Liver (tissue), 9 donors: ENCODE measurements around the gene TNS1. TPM values are rescaled to one million over a fixed set of nuclear protein-coding genes. Genes with fewer than 3 reads are reported as not detected.

ENCODE experiments used
- DNase-seq: peaks from one replicate; pipeline ENCODE4 v3.0.0-alpha.2; 2017; ENCODE audit warnings: low spot score
- H3K27ac ChIP-seq, 2 donors: one replicate each; pipeline ENCODE4 v1.7.0; 2013; ENCODE audit warnings: inconsistent platforms in 2 of 2, low read length in 2 of 2, control low read depth in 1 of 2, low read depth in 1 of 2, mild to moderate bottlenecking in 1 of 2
- H3K27me3 ChIP-seq, 4 donors: one replicate each; pipeline versions ENCODE4 v1.6.1 to v1.7.0; 2013; ENCODE audit warnings: low read length in 3 of 4, inconsistent platforms in 1 of 4, mild to moderate bottlenecking in 1 of 4, moderate library complexity in 1 of 4; ENCODE audit not compliant: control insufficient read depth in 4 of 4, insufficient read depth in 4 of 4
- H3K36me3 ChIP-seq, 4 donors: one replicate each; pipeline versions ENCODE4 v1.6.1 to v1.7.0; 2013; ENCODE audit warnings: low read length in 3 of 4, mild to moderate bottlenecking in 3 of 4, low read depth in 1 of 4, moderate library complexity in 1 of 4; ENCODE audit not compliant: control insufficient read depth in 4 of 4, insufficient read depth in 3 of 4
- H3K4me1 ChIP-seq, 4 donors: one replicate each; pipeline versions ENCODE4 v1.6.1 to v1.7.0; 2013; ENCODE audit warnings: low read length in 3 of 4, mild to moderate bottlenecking in 3 of 4, moderate library complexity in 1 of 4; ENCODE audit not compliant: control insufficient read depth in 4 of 4, insufficient read depth in 4 of 4
- H3K4me3 ChIP-seq, 3 donors: one replicate each; pipeline versions ENCODE4 v1.6.1 to v1.7.0; 2013; ENCODE audit warnings: low read length in 3 of 3, control low read depth in 1 of 3, low read depth in 1 of 3, mild to moderate bottlenecking in 1 of 3
- H3K9ac ChIP-seq, 2 donors: one replicate each; pipeline ENCODE4 v1.7.0; 2013; ENCODE audit warnings: low read length in 2 of 2, mild to moderate bottlenecking in 2 of 2, moderate library complexity in 2 of 2, control low read depth in 1 of 2, low read depth in 1 of 2
- H3K9me3 ChIP-seq, 4 donors: one replicate each; pipeline versions ENCODE4 v1.6.1 to v1.7.0; 2013; ENCODE audit warnings: low read length in 3 of 4; ENCODE audit not compliant: control insufficient read depth in 4 of 4
- EGR1 ChIP-seq, 2 donors: IDR thresholded peaks; 2 replicates each; pipeline ENCODE4 v1.6.1; 2016 to 2018; ENCODE audit warnings: antibody characterized with exemption in 2 of 2, low read depth in 2 of 2
- FOXA1 ChIP-seq: IDR thresholded peaks from 2 replicates; pipeline ENCODE4 v1.6.1; 2016; ENCODE audit warnings: antibody characterized with exemption
- FOXA2 ChIP-seq: IDR thresholded peaks from 2 replicates; pipeline ENCODE4 v1.6.1; 2016; ENCODE audit warnings: antibody characterized with exemption
- GABPA ChIP-seq, 2 donors: IDR thresholded peaks in 1 of 2; conservative IDR thresholded peaks in 1 of 2; 2 replicates each; pipeline ENCODE4 v1.6.1; 2016; ENCODE audit warnings: antibody characterized with exemption in 2 of 2, mild to moderate bottlenecking in 1 of 2, moderate library complexity in 1 of 2
- HNF4A ChIP-seq, 2 donors: conservative IDR thresholded peaks; 2 replicates each; pipeline ENCODE4 v1.6.1; 2016; ENCODE audit warnings: antibody characterized with exemption in 2 of 2, mild to moderate bottlenecking in 2 of 2
- HNF4G ChIP-seq: IDR thresholded peaks from 2 replicates; pipeline ENCODE4 v1.6.1; 2016; ENCODE audit warnings: antibody characterized with exemption
- JUND ChIP-seq, 2 donors: IDR thresholded peaks; 2 replicates each; pipeline ENCODE4 v1.6.1; 2016; ENCODE audit warnings: antibody characterized with exemption in 2 of 2
- NR2F2 ChIP-seq: IDR thresholded peaks from 2 replicates; pipeline ENCODE4 v1.6.1; 2016; ENCODE audit warnings: antibody characterized with exemption
- RAD21 ChIP-seq, 2 donors: IDR thresholded peaks; 2 replicates each; pipeline ENCODE4 v1.6.1; 2016; ENCODE audit warnings: antibody characterized with exemption in 2 of 2, mild to moderate bottlenecking in 2 of 2
- REST ChIP-seq: IDR thresholded peaks from 2 replicates; pipeline ENCODE4 v1.6.1; 2016; ENCODE audit warnings: antibody characterized with exemption, mild to moderate bottlenecking
- RXRA ChIP-seq, 2 donors: IDR thresholded peaks; 2 replicates each; pipeline ENCODE4 v1.6.1; 2017 to 2018; ENCODE audit warnings: antibody characterized with exemption in 2 of 2, mild to moderate bottlenecking in 1 of 2
- SP1 ChIP-seq: IDR thresholded peaks from 2 replicates; pipeline ENCODE4 v1.6.1; 2018; ENCODE audit warnings: antibody characterized with exemption, mild to moderate bottlenecking
- TAF1 ChIP-seq: conservative IDR thresholded peaks from 2 replicates; pipeline ENCODE4 v1.6.1; 2016; ENCODE audit warnings: antibody characterized with exemption, mild to moderate bottlenecking
- ZBTB33 ChIP-seq: IDR thresholded peaks from 2 replicates; pipeline ENCODE4 v1.6.1; 2016; ENCODE audit warnings: antibody characterized with exemption
- WGBS: extraction: QIAGEN DNeasy Blood & Tissue Kit; methylation state at CpG from one replicate; pipeline ENCODE4 v1.1.7; 2013; 5-methylcytosine and 5-hydroxymethylcytosine counted together
- polyA plus RNA-seq, 2 donors: library from polyadenylated mRNA; stranded (reverse) in 1 of 2; unstranded in 1 of 2; fragments of 200-250 nt in 1 of 2; fragments of >200 nt in 1 of 2; fragmentation: Nextera tagmentation in 1 of 2; extraction: Ambion mirVana in 1 of 2; gene quantifications; one replicate each; pipeline versions ENCODE4 v1.2.1 to v1.2.3, GENCODE V29; 2013 to 2015
- total RNA-seq, 2 donors: library from RNA; depleted of rRNA; stranded (reverse); fragments of >200 nt; gene quantifications; one replicate each; pipeline ENCODE4 v1.2.3, GENCODE V29; 2014
- TF ChIP-seq, protein P1 (sequence below): fragments of 150-350 bp; IDR thresholded peaks from 2 replicates; pipeline ENCODE4 v1.5.1; 2017; ENCODE audit warnings: improper control_type of control experiment, low read depth, low read length; ENCODE audit not compliant: missing input control
- TF ChIP-seq, protein P2 (sequence below): IDR thresholded peaks from 2 replicates; pipeline ENCODE4 v1.6.1; 2016; ENCODE audit warnings: antibody characterized with exemption
- donor health status: healthy.
- donor health status: healthy.
- donor health status: healthy.
- donor health status: healthy.
- donor health status: healthy.

Gene TNS1
- total and polyA plus RNA-seq, 4 donors = 16.3 to 128 (median 57.3) TPM

DNA sequence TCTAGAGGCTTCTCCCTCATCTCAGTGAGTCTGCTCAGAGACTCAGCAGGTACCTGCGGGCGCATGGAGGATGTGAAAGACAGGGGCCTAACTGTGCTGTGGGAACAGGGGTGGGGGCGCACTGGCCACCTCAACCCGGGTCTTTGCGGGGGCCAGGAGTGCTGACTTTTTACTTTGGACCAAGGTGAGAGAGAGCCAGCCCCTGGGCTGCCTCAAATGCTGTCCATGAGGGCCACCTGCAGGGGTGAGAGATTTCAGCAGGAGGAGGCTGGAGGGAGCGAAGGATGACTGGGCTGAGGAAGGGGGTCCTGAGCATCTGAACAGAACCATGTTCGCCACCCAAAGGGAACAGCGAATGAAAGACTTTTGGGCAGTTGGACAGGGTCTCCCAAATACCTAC is 129.4 kb downstream of the TNS1 start:
- Histone ChIP-seq H3K4me3 (no peak overlapping the region), H3K27ac (peak overlapping the region in 1 of 2 donors; percentile 30), H3K36me3 (peaks cover 11 to 94% (median 51%) of the 10 kb centered on the region in 4 donors), H3K9ac (no peak overlapping the region), H3K4me1 (peaks cover 0 to 9% (median 1%) of the 10 kb centered on the region in 4 donors), H3K9me3 (no peaks in the 10 kb centered on the region), H3K27me3 (no peaks in the 10 kb centered on the region)
- 92% methylated on average over 8 of the region's 8 CpGs for WGBS
- no peak for DNase-seq
- TF ChIP-seq RXRA (IDR thresholded peaks at IDR 0.05) (no peak), SP1 (no peak), HNF4G (no peak), ZBTB33 (no peak), TAF1 (no peak), FOXA1 (no peak), EGR1 (IDR thresholded peaks at IDR 0.05; ENCODE audit: low read depth in 2 of 2) (no peak), REST (no peak), JUND (IDR thresholded peaks at IDR 0.05) (no peak), NR2F2 (no peak), HNF4A (conservative IDR thresholded peaks at IDR 0.05) (no peak), FOXA2 (no peak)
- TF ChIP-seq, protein P1, sequence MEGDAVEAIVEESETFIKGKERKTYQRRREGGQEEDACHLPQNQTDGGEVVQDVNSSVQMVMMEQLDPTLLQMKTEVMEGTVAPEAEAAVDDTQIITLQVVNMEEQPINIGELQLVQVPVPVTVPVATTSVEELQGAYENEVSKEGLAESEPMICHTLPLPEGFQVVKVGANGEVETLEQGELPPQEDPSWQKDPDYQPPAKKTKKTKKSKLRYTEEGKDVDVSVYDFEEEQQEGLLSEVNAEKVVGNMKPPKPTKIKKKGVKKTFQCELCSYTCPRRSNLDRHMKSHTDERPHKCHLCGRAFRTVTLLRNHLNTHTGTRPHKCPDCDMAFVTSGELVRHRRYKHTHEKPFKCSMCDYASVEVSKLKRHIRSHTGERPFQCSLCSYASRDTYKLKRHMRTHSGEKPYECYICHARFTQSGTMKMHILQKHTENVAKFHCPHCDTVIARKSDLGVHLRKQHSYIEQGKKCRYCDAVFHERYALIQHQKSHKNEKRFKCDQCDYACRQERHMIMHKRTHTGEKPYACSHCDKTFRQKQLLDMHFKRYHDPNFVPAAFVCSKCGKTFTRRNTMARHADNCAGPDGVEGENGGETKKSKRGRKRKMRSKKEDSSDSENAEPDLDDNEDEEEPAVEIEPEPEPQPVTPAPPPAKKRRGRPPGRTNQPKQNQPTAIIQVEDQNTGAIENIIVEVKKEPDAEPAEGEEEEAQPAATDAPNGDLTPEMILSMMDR = no peak
- TF ChIP-seq, protein P2, sequence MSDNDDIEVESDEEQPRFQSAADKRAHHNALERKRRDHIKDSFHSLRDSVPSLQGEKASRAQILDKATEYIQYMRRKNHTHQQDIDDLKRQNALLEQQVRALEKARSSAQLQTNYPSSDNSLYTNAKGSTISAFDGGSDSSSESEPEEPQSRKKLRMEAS = no peak

GRCh38 chr2:217872319-217872718 is 130.5 kb downstream of the TNS1 start:
- no peak for DNase-seq
- TF ChIP-seq TAF1 (no peak), RAD21 (IDR thresholded peaks at IDR 0.05) (peak in 1 of 2 donors; percentile 7), NR2F2 (no peak), GABPA (IDR thresholded peaks at IDR 0.05 in 1 of 2, conservative IDR thresholded peaks at IDR 0.05 in 1 of 2) (no peak)
- H3K4me3 ChIP-seq = no peak overlapping the region
- no peaks in the 10 kb centered on the region for H3K27me3 ChIP-seq
- WGBS = 76% methylated on average over 2 of the region's 2 CpGs
- no peak overlapping the region for H3K27ac ChIP-seq
- peaks cover 11 to 94% (median 56%) of the 10 kb centered on the region in 4 donors for H3K36me3 ChIP-seq
- H3K4me1 ChIP-seq = peaks cover 0 to 9% (median 1%) of the 10 kb centered on the region in 4 donors
- H3K9me3 ChIP-seq = no peaks in the 10 kb centered on the region
- H3K9ac ChIP-seq = no peak overlapping the region
